K562 (cell line): ENCODE data around the gene TRERF1. TPM values are rescaled to one million over a fixed set of nuclear protein-coding genes. Genes with fewer than 3 reads are reported as not detected.

ENCODE experiments used
- RNF219 ChIP-seq: fragments of 250-450 bp; sonication (Bioruptor Pico); IDR thresholded peaks from 2 replicates; pipeline ENCODE4 v1.5.0; 2022; ENCODE audit warnings: mild to moderate bottlenecking
- ZBTB2 ChIP-seq: fragments of 450-650 bp; IDR thresholded peaks from 2 replicates; pipeline ENCODE4 v1.6.1; 2016; ENCODE audit warnings: antibody characterized with exemption
- ZNF584 ChIP-seq: fragments of 200-800 bp; sonication (Bioruptor generic); IDR thresholded peaks from 2 replicates; pipeline ENCODE4 v1.6.1; 2016; ENCODE audit warnings: low read depth, mild to moderate bottlenecking, missing genetic modification characterization, missing compliant biosample characterization
- polyA plus RNA-seq, 8 experiments: library from polyadenylated mRNA; depleted of rRNA in 4 of 8; stranded (reverse) in 5 of 8; unstranded in 3 of 8; fragments of >200 nt; fragmentation: Nextera tagmentation in 2 of 8; fragmentation: Illumina TruSeq in 1 of 8; extraction: Ambion mirVana in 2 of 8; extraction: Trizol in 1 of 8; gene quantifications; 2 replicates each; pipeline versions ENCODE4 v1.2.1 to v1.2.3, GENCODE V29; 2011 to 2014; ENCODE audit warnings: inconsistent platforms in 1 of 8, missing spikeins in 1 of 8
- total RNA-seq, 7 experiments: library from RNA; depleted of rRNA in 6 of 7; stranded (reverse); fragments of >200 nt in 6 of 7; fragmentation: Illumina TruSeq in 2 of 7; extraction: Trizol in 2 of 7; gene quantifications; 2 replicates each; pipeline versions ENCODE4 v1.2.1 to v1.2.3, GENCODE V29; 2011 to 2021; ENCODE audit warnings: low replicate concordance in 1 of 7

TRERF1 gene
- total and polyA plus RNA-seq, 9 of the 15 experiments (the other 6 are each of a cell fraction or from before 2014, with no cell fraction given) = 0.04 to 0.20 (median 0.07) TPM; not detected in 3

DNA sequence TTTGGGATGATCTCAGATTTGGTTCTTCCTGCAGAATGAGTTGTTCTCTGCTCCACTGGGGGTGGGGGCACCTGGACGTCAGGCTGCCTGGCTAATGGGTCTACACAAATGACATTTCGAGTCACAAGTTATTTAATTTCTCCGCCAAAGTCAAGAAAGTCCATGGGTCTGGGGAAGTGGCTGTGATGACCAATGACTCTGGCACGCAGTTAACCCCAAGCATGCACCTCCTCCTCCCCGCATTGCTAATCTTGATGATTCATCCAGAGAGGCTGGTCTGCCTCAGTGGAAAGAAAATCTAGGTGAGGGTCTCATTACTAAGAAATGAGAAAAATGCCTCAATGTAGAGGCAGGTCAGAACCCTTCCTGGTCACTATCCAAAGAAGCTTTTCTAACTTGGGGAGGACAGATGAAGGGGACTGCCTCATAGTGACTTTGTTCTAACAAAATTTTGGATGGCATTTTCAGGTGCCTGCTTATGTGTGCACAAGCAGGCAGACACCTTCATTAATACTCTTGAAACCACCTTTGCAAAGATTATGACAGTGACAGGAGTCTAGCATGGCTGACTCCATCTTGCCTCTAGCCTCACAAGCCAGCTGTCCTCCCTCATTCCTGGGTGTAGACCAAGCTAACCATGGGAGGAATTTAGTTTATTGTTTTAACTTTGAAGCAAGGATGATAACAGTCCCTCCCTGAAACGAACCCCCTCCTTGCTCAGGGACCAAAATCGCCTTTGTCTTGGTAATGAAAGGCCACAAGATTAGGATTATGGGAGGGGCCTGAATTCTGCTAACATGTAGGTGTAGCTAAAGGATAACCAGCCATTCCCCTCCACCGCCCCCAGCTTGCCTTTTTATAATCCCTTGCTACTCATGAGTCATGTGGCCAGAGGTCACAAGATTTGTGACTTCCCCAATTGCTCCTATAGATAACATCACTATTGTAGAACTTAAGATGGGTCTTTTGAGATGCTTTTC lies 135.4 kb downstream of the TRERF1 start (continued):
- TF ChIP-seq RNF219 (CRISPR knock-in tag) = 0 out of 2 replicates have a peak, but pooled peaks have one; percentile 9
- no peak for TF ChIP-seq ZBTB2
- peak; percentile 84 for TF ChIP-seq ZNF584
